Spleen (tissue), 11 donors: ENCODE measurements around the gene WHAMM. TPM values are rescaled to one million over a fixed set of nuclear protein-coding genes. Genes with fewer than 3 reads are reported as not detected.

Experiments
- DNase-seq: peaks from one replicate; pipeline ENCODE4 v3.0.0-alpha.2; 2020
- H3K27ac ChIP-seq, 8 donors: fragments of 200-600 bp; sonication (generic) in 7 of 8; 1 replicate in 4 of 8; 2 replicates in 4 of 8; pipeline versions ENCODE4 v1.5.0 to v1.8.0; 2016 to 2021; ENCODE audit warnings: inconsistent platforms in 4 of 8, mild to moderate bottlenecking in 4 of 8, moderate library complexity in 1 of 8
- H3K27me3 ChIP-seq, 7 donors: fragments of 200-600 bp; sonication (generic) in 6 of 7; replicated peaks in 1 of 7; 1 replicate in 4 of 7; 2 replicates in 3 of 7; pipeline versions ENCODE4 v1.5.0 to v1.8.0; 2016 to 2021; ENCODE audit warnings: inconsistent platforms in 3 of 7, mild to moderate bottlenecking in 1 of 7
- H3K36me3 ChIP-seq, 6 donors: fragments of 200-600 bp; sonication (generic) in 5 of 6; 1 replicate in 4 of 6; 2 replicates in 2 of 6; pipeline versions ENCODE4 v1.5.0 to v1.8.0; 2016 to 2021; ENCODE audit warnings: inconsistent platforms in 2 of 6
- H3K4me1 ChIP-seq, 6 donors: fragments of 200-600 bp; sonication (generic) in 5 of 6; 1 replicate in 3 of 6; 2 replicates in 3 of 6; pipeline versions ENCODE4 v1.5.0 to v1.8.0; 2016 to 2021; ENCODE audit warnings: inconsistent platforms in 3 of 6
- H3K4me3 ChIP-seq, 8 donors: fragments of 200-600 bp; sonication (generic) in 7 of 8; 1 replicate in 4 of 8; 2 replicates in 4 of 8; pipeline versions ENCODE4 v1.5.0 to v1.8.0; 2016 to 2021; ENCODE audit warnings: inconsistent platforms in 4 of 8, mild to moderate bottlenecking in 4 of 8, moderate library complexity in 2 of 8
- H3K9me3 ChIP-seq, 8 donors: fragments of 200-600 bp; sonication (generic) in 7 of 8; 1 replicate in 4 of 8; 2 replicates in 4 of 8; pipeline versions ENCODE4 v1.5.0 to v1.8.0; 2016 to 2021; ENCODE audit warnings: inconsistent platforms in 4 of 8
- CTCF ChIP-seq, 11 experiments: fragments of 200-600 bp in 7 of 11; fragments of 450-650 bp in 4 of 11; sonication (generic) in 4 of 11; IDR thresholded peaks in 8 of 11; conservative IDR thresholded peaks in 3 of 11; 1 replicate in 7 of 11; 2 replicates in 4 of 11; pipeline versions ENCODE4 v1.4.0 to v1.8.0; 2016 to 2021; ENCODE audit warnings: antibody characterized with exemption in 11 of 11, inconsistent platforms in 4 of 11, mild to moderate bottlenecking in 1 of 11
- POLR2A ChIP-seq, 3 donors: fragments of 450-650 bp; IDR thresholded peaks; one replicate each; pipeline ENCODE4 v1.5.1; 2017; ENCODE audit warnings: antibody characterized with exemption in 3 of 3, mild to moderate bottlenecking in 1 of 3
- POLR2AphosphoS5 ChIP-seq, 3 donors: sonication (generic); formaldehyde crosslinking; IDR thresholded peaks; one replicate each; pipeline ENCODE4 v1.5.1; 2017; ENCODE audit warnings: antibody characterized with exemption in 3 of 3
- WGBS, 5 donors: extraction: QIAGEN DNeasy Blood & Tissue Kit in 3 of 5; methylation state at CpG; one replicate each; pipeline versions ENCODE4 v1.1.5 to v1.1.7; 2013 to 2018; 5-methylcytosine and 5-hydroxymethylcytosine counted together
- intact Hi-C: fragments of 100-400 bp; cut with DNase I; formaldehyde crosslinking; loops from one replicate; pipeline ENCODE4 v1.15.0; 2023; ENCODE audit warnings: low total_unique reads
- polyA plus RNA-seq, 3 donors: library from polyadenylated mRNA; stranded (reverse); fragments of 200-250 nt; gene quantifications; one replicate each; pipeline ENCODE4 v1.2.1, GENCODE V29; 2013
- total RNA-seq, 7 donors: library from RNA; depleted of rRNA in 3 of 7; stranded (reverse); fragments of >200 nt in 3 of 7; fragmentation: NEBNext Ultra II Directional in 4 of 7; extraction: Animal tissue kit (Norgen Biotek cat#: 25700) in 4 of 7; gene quantifications; one replicate each; pipeline versions ENCODE4 v1.1.0 to v1.2.1, GENCODE V29; 2016 to 2021
- donor health status: healthy with polysubstance abuse.
- donor health status: DM: no; HTN: no; CAD: no; lungs with moderate emphysema.
- donor health status: DM: no; HTN: no; CAD: no.
- donor health status: Bipolar disorder and iron deficiency.
- donor health status: healthy.
- donor health status: DM: no; HTN: no; CAD: no.
- donor health status: DM: yes; HTN: yes; CAD: no.

Gene WHAMM
- total and polyA plus RNA-seq, 10 donors = 3.3 to 14.1 (median 11.9) TPM

DNA sequence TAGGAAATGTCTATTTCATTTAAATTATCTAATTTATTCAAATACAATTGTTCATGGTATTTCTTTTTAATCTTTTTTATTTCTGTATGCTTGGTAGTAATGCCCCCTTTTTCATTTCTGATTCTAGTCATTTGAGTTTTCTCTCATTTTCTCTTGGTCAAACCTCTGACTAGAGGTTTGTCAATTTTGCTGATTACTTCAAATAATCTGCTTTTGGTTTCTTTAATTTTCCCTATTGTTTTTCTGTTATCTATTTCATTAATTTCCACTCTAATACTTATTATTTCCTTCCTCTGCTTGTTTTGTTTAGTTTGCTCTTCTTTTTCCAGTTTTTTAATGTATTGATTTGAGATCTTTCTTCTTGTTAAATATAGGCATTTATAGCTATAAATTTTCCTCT is 15.7 kb upstream of the WHAMM start:
- H3K36me3 ChIP-seq = no peaks in the 10 kb centered on the region
- DNase-seq = no peak
- H3K27me3 ChIP-seq = no peaks in the 10 kb centered on the region
- H3K9me3 ChIP-seq = peaks cover 0 to 14% (median 9%) of the 10 kb centered on the region in 8 donors
- TF ChIP-seq CTCF (IDR thresholded peaks at IDR 0.05 in 8 of 11, conservative IDR thresholded peaks at IDR 0.05 in 3 of 11) = no peak
- TF ChIP-seq POLR2AphosphoS5 (IDR thresholded peaks at IDR 0.05) = no peak
- TF ChIP-seq POLR2A (IDR thresholded peaks at IDR 0.05) = no peak
- intact Hi-C loops = no loop called here
- no peak overlapping the region for H3K27ac ChIP-seq
- H3K4me3 ChIP-seq = no peak overlapping the region
- no peaks in the 10 kb centered on the region for H3K4me1 ChIP-seq

DNA sequence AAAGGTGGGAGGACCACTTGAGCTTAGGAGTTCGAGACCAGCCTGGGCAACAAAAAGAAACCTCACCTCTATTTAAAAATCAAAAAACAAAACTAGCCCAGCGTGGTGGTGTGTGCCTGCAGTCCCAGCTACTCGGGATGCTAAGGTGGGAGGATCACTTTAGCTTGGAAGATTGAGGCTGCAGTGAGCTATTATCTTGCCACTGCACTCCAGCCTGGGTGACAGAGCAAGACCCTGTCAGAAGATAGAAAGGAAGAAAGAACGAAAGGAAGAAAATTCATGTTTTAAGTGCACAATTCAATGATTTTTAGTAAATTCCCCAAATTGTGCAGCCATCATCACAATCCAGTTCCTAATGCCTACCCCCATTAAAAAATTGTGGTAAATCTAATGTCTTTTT is 11.3 kb upstream of the WHAMM start:
- Histone ChIP-seq H3K27me3 (no peaks in the 10 kb centered on the region), H3K9me3 (peaks cover 0 to 14% (median 8%) of the 10 kb centered on the region in 8 donors), H3K36me3 (no peaks in the 10 kb centered on the region), H3K4me1 (no peaks in the 10 kb centered on the region), H3K27ac (no peak overlapping the region), H3K4me3 (no peak overlapping the region)
- no peak for DNase-seq
- intact Hi-C loops = no loop called here
- WGBS, 5 donors = 71 to 86% (median 79%) methylated on average over 4 of the region's 4 CpGs
- TF ChIP-seq POLR2A (IDR thresholded peaks at IDR 0.05) (no peak), POLR2AphosphoS5 (IDR thresholded peaks at IDR 0.05) (no peak), CTCF (IDR thresholded peaks at IDR 0.05 in 8 of 11, conservative IDR thresholded peaks at IDR 0.05 in 3 of 11) (no peak)

DNA sequence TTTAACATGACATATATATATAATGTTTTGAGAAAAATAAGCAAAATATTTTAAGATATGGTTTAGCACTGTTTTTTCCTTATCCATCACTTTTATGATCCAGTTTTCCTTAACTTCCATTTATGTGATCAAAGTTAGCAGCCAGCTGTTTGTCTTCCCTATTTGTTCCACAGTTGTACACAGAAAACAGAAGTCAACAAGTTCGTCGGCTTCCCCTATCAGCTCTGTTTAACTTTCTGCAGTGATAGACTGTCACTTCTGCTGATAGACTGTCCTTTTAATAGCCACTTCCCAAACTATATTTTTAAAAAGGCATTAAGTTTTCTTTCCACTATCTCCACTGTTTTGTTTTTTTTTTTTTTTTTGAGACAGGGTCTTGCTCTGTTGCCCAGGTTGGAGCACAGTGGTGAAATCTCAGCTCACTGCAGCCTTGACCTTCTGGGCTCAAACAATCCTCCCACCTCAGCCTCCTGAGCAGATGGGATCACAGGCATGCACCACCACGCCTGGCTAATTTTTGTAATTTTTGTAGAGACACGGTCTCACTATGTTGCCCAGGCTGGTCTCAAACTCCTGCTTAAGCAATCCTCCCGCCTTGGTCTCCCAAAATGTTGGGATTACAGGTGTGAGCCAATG is 10.8 kb upstream of the WHAMM start:
- Histone ChIP-seq H3K27me3 (no peaks in the 10 kb centered on the region), H3K9me3 (peaks cover 0 to 10% (median 3%) of the 10 kb centered on the region in 8 donors), H3K4me1 (no peaks in the 10 kb centered on the region), H3K4me3 (no peak overlapping the region), H3K36me3 (no peaks in the 10 kb centered on the region), H3K27ac (no peak overlapping the region)
- no peak for DNase-seq
- WGBS, 5 donors = 68 to 78% (median 71%) methylated on average over 5 of the region's 5 CpGs
- intact Hi-C loops = no loop called here
- TF ChIP-seq CTCF (IDR thresholded peaks at IDR 0.05 in 8 of 11, conservative IDR thresholded peaks at IDR 0.05 in 3 of 11) = no peak
- no peak for TF ChIP-seq POLR2A (IDR thresholded peaks at IDR 0.05)
- no peak for TF ChIP-seq POLR2AphosphoS5 (IDR thresholded peaks at IDR 0.05)

GRCh38 chr15:82799183-82799841 is 10.1 kb upstream of the WHAMM start:
- intact Hi-C loops = no loop called here
- no peak for DNase-seq
- Histone ChIP-seq H3K9me3 (peaks cover 0 to 3% (median 0%) of the 10 kb centered on the region in 8 donors), H3K27ac (no peak overlapping the region), H3K4me1 (no peaks in the 10 kb centered on the region), H3K4me3 (no peak overlapping the region), H3K27me3 (no peaks in the 10 kb centered on the region), H3K36me3 (no peaks in the 10 kb centered on the region)
- WGBS, 5 donors = 74 to 86% (median 82%) methylated on average over 7 of the region's 7 CpGs
- TF ChIP-seq CTCF (IDR thresholded peaks at IDR 0.05 in 8 of 11, conservative IDR thresholded peaks at IDR 0.05 in 3 of 11) (no peak), POLR2AphosphoS5 (IDR thresholded peaks at IDR 0.05) (no peak), POLR2A (IDR thresholded peaks at IDR 0.05) (no peak)
